Measurements from ENCODE around the gene NAA30. TPM values are rescaled to one million over a fixed set of nuclear protein-coding genes. Genes with fewer than 3 reads are reported as not detected.

The NAA30 gene
- total and polyA plus RNA-seq, 2 of the 8 experiments (the other 6 are each of a cell fraction or from before 2014, with no cell fraction given), result 4.2 to 21.9 TPM

DNA sequence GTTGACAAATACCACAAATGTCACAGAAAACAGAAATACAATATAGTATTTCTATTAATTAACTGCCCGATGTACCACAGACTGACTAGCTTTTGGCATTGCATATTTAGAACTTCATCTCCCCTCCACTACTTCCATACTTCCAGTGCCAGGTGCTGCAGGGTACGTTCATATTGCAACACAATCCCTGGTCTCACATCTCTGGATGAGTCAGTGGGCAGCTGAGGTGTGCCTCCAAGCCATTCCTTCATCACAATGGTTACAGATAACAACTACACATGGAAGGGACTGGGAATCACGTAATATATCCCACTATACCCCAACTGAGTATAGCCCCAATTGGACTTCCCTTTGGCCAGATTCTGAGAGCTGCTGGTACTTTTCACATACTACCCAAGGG lies 72.2 kb downstream of the NAA30 start (continued):
- TF ChIP-seq TEAD4 (IDR thresholded peaks at IDR 0.05; ENCODE audit: low read depth, low read length), result no peak
- no peak for TF ChIP-seq NRF1 (IDR thresholded peaks at IDR 0.05; ENCODE audit: low read depth, low read length)
- no peak for TF ChIP-seq CHD1 (IDR thresholded peaks at IDR 0.05; ENCODE audit: low read depth, low read length)
- no peak for TF ChIP-seq CBX5 (IDR thresholded peaks at IDR 0.05; ENCODE audit: low read depth, low read length)
- no peak for TF ChIP-seq RXRA (IDR thresholded peaks at IDR 0.05; ENCODE audit: insufficient read depth, low read depth, low read length)

All from H1 (cell line).